B cell (primary cell): ENCODE results near the gene UMAD1. TPM values are rescaled to one million over a fixed set of nuclear protein-coding genes. Genes with fewer than 3 reads are reported as not detected.

Source experiments
- ATAC-seq: fragments of 200-7000 bp; cut with Tn5 transposase; one replicate; pipeline ENCODE4 v1.10.0; 2021; ENCODE audit warnings: low read depth, mild to moderate bottlenecking, moderate number of reproducible peaks, moderate library complexity
- CTCF ChIA-PET: fragments of 350-600 bp; sonication (Branson Sonifier 250); formaldehyde crosslinking; loops from one replicate; lab custom pipeline; 2021; ENCODE audit warnings: antibody characterized with exemption, inconsistent platforms; lab: Charles Lee
- POLR2A ChIA-PET: fragments of 350-600 bp; sonication (Branson Sonifier 250); formaldehyde crosslinking; loops from one replicate; lab custom pipeline; 2021; ENCODE audit warnings: antibody characterized with exemption; lab: Charles Lee
- DNase-seq: peaks from one replicate; pipeline ENCODE4 v3.0.0; 2013
- H2AFZ ChIP-seq: 2 replicates; pipeline ENCODE4 v1.6.1; 2012; ENCODE audit warnings: mild to moderate bottlenecking, low read depth, low read length; ENCODE audit not compliant: insufficient read depth, poor library complexity, severe bottlenecking
- H3K27ac ChIP-seq, 2 donors: 1 replicate in 1 of 2; 2 replicates in 1 of 2; pipeline ENCODE4 v1.5.1; 2012 to 2013; ENCODE audit warnings: low read length in 2 of 2, mild to moderate bottlenecking in 2 of 2, moderate library complexity in 1 of 2
- H3K27me3 ChIP-seq, 4 experiments: fragments of 200-600 bp in 1 of 4; sonication (generic) in 1 of 4; replicated peaks in 1 of 4; 1 replicate in 2 of 4; 2 replicates in 2 of 4; pipeline versions ENCODE4 v1.6.1 to v1.7.0; 2013 to 2016; ENCODE audit warnings: low read length in 3 of 4, mild to moderate bottlenecking in 2 of 4, mixed read lengths in 1 of 4, moderate library complexity in 1 of 4; ENCODE audit not compliant: insufficient read depth in 4 of 4, control insufficient read depth in 3 of 4; ENCODE audit errors: control extremely low read depth in 1 of 4
- H3K36me3 ChIP-seq, 2 experiments: replicated peaks in 1 of 2; 1 replicate in 1 of 2; 2 replicates in 1 of 2; pipeline versions ENCODE4 v1.6.1 to v1.7.1; 2013; ENCODE audit warnings: low read length in 1 of 2; ENCODE audit not compliant: insufficient read depth in 2 of 2, control insufficient read depth in 1 of 2; ENCODE audit errors: control extremely low read depth in 1 of 2, extremely low read depth in 1 of 2
- H3K4me1 ChIP-seq, 2 donors: fragments of 200-600 bp in 1 of 2; sonication (generic) in 1 of 2; 1 replicate in 1 of 2; 2 replicates in 1 of 2; pipeline versions ENCODE4 v1.5.1 to v1.6.1; 2013 to 2017; ENCODE audit warnings: low read length in 2 of 2; ENCODE audit not compliant: control insufficient read depth in 2 of 2, insufficient read depth in 2 of 2
- H3K4me2 ChIP-seq: replicated peaks from 2 replicates; pipeline ENCODE3; 2012; ENCODE audit warnings: mild to moderate bottlenecking, low read depth, low read length; ENCODE audit not compliant: poor library complexity, severe bottlenecking
- H3K4me3 ChIP-seq, 5 experiments: fragments of 200-600 bp in 1 of 5; sonication (generic) in 1 of 5; 1 replicate in 3 of 5; 2 replicates in 2 of 5; pipeline versions ENCODE4 v1.5.1 to v1.7.0; 2011 to 2016; ENCODE audit warnings: low read length in 4 of 5, mild to moderate bottlenecking in 4 of 5, low read depth in 2 of 5, control low read depth in 1 of 5, moderate library complexity in 1 of 5; ENCODE audit not compliant: insufficient read depth in 1 of 5; ENCODE audit errors: control extremely low read depth in 1 of 5, extremely low read depth in 1 of 5
- H3K79me2 ChIP-seq: fragments of 200-600 bp; sonication (generic); one replicate; pipeline ENCODE4 v1.6.0; 2016; ENCODE audit warnings: low read length; ENCODE audit not compliant: control insufficient read depth, insufficient read depth
- H3K9ac ChIP-seq: fragments of 200-600 bp; sonication (generic); 2 replicates; pipeline ENCODE4 v1.6.1; 2017; ENCODE audit warnings: mild to moderate bottlenecking, low read length, moderate library complexity
- H3K9me3 ChIP-seq, 3 donors: one replicate each; pipeline versions ENCODE4 v1.6.1 to v1.7.1; 2013; ENCODE audit warnings: low read length in 2 of 3; ENCODE audit not compliant: control insufficient read depth in 2 of 3, insufficient read depth in 1 of 3; ENCODE audit errors: control extremely low read depth in 1 of 3
- H4K20me1 ChIP-seq: 2 replicates; pipeline ENCODE4 v1.6.0; 2012; ENCODE audit warnings: mild to moderate bottlenecking, low read length; ENCODE audit not compliant: insufficient read depth, control insufficient read depth, poor library complexity, severe bottlenecking
- H3K27ac Mint-ChIP-seq: one replicate; pipeline ENCODE4 v1.8.0; 2021; ENCODE audit warnings: mixed read lengths
- H3K27me3 Mint-ChIP-seq: one replicate; pipeline ENCODE4 v1.8.0; 2021; ENCODE audit warnings: mixed read lengths
- H3K4me1 Mint-ChIP-seq: one replicate; pipeline ENCODE4 v1.8.0; 2021; ENCODE audit warnings: mixed read lengths
- H3K4me3 Mint-ChIP-seq: one replicate; pipeline ENCODE4 v1.8.0; 2021; ENCODE audit warnings: mixed read lengths
- H3K9me3 Mint-ChIP-seq: one replicate; pipeline ENCODE4 v1.8.0; 2022; ENCODE audit warnings: mixed read lengths; ENCODE audit not compliant: insufficient read depth
- CTCF ChIP-seq: fragments of 200-600 bp; IDR thresholded peaks from one replicate; pipeline ENCODE4 v1.8.0; 2022; ENCODE audit warnings: antibody characterized with exemption, mild to moderate bottlenecking
- EZH2 ChIP-seq: IDR thresholded peaks from 2 replicates; pipeline ENCODE4 v1.6.1; 2012; ENCODE audit warnings: borderline replicate concordance, low read depth, mild to moderate bottlenecking, moderate library complexity, low read length; ENCODE audit not compliant: insufficient read depth, poor library complexity, severe bottlenecking
- WGBS: methylation state at CpG from one replicate; pipeline ENCODE4 v1.1.5; 2013; ENCODE audit warnings: missing lambda C conversion rate; ENCODE audit not compliant: insufficient coverage; 5-methylcytosine and 5-hydroxymethylcytosine counted together
- intact Hi-C: fragments of 100-400 bp; cut with micrococcal nuclease; formaldehyde crosslinking; loops from one replicate; pipeline ENCODE4 v1.10.0; 2022
- polyA plus RNA-seq: library from polyadenylated mRNA; depleted of rRNA; stranded (reverse); fragments of >200 nt; gene quantifications from 2 replicates; pipeline ENCODE4 v1.2.3, GENCODE V29; 2012
- total RNA-seq, 2 donors: library from RNA; stranded (reverse); fragments of 120-200 nt in 1 of 2; gene quantifications; 1 replicate in 1 of 2; 2 replicates in 1 of 2; pipeline versions ENCODE4 v1.2.3 to v1.2.4, GENCODE V29; 2013 to 2022

Gene UMAD1
- total and polyA plus RNA-seq, 2 donors (not counting 1 experiment from before 2014, with no cell fraction given), result 11.6 to 25.9 TPM

- no peak for DNase-seq
- no peak for ATAC-seq
- no peak for TF ChIP-seq EZH2
- H3K4me2 ChIP-seq, result no peak overlapping the region
- CTCF ChIA-PET, result no interaction called here
- no peak overlapping the region for H3K27ac ChIP-seq
- H3K4me1 ChIP-seq, result peaks cover 0 to 5% of the 10 kb centered on the region in 2 donors
- no peak overlapping the region for H2AFZ ChIP-seq
- H3K4me3 ChIP-seq, result no peak overlapping the region
- no CpG with 5 or more reads among the region's 1 CpG for WGBS
- H3K4me1 Mint-ChIP-seq, result peaks cover 11% of the 10 kb centered on the region
- no peaks in the 10 kb centered on the region for H3K27me3 Mint-ChIP-seq
- H3K27me3 ChIP-seq, result no peaks in the 10 kb centered on the region
- POLR2A ChIA-PET, result no interaction called here
- no peaks in the 10 kb centered on the region for H3K79me2 ChIP-seq
- H4K20me1 ChIP-seq, result no peaks in the 10 kb centered on the region
- intact Hi-C loops, result no loop called here
- no peak overlapping the region for H3K4me3 Mint-ChIP-seq
- H3K27ac Mint-ChIP-seq, result no peak overlapping the region
- no peaks in the 10 kb centered on the region for H3K9me3 Mint-ChIP-seq
- H3K9ac ChIP-seq, result no peak overlapping the region
- no peaks in the 10 kb centered on the region for H3K9me3 ChIP-seq
- peaks cover 8 to 11% of the 10 kb centered on the region in 2 experiments for H3K36me3 ChIP-seq
Observed at GRCh38 chr7:7612519-7612918, 28.0 kb upstream of the UMAD1 start.

GRCh38 chr7:7613210-7613609 is 27.3 kb upstream of the UMAD1 start:
- no peak overlapping the region for H3K27ac Mint-ChIP-seq
- peaks cover 0 to 5% of the 10 kb centered on the region in 2 donors for H3K4me1 ChIP-seq
- no peak for TF ChIP-seq EZH2
- no peak for TF ChIP-seq CTCF
- no CpG with 5 or more reads among the region's 1 CpG for WGBS
- no peak overlapping the region for H3K4me2 ChIP-seq
- H3K27me3 Mint-ChIP-seq, result no peaks in the 10 kb centered on the region
- H3K9me3 Mint-ChIP-seq, result no peaks in the 10 kb centered on the region
- intact Hi-C loops, result no loop called here
- H3K4me3 ChIP-seq, result no peak overlapping the region
- H3K9me3 ChIP-seq, result no peaks in the 10 kb centered on the region
- no peaks in the 10 kb centered on the region for H4K20me1 ChIP-seq
- peaks cover 4 to 7% of the 10 kb centered on the region in 2 experiments for H3K36me3 ChIP-seq
- POLR2A ChIA-PET, result no interaction called here
- no peak overlapping the region for H3K27ac ChIP-seq
- CTCF ChIA-PET, result no interaction called here
- H3K4me3 Mint-ChIP-seq, result no peak overlapping the region
- no peaks in the 10 kb centered on the region for H3K27me3 ChIP-seq
- H3K79me2 ChIP-seq, result no peaks in the 10 kb centered on the region
- no peak for ATAC-seq
- DNase-seq, result no peak
- no peak overlapping the region for H2AFZ ChIP-seq
- H3K4me1 Mint-ChIP-seq, result peaks cover 11% of the 10 kb centered on the region
- no peak overlapping the region for H3K9ac ChIP-seq
